Measurements from ENCODE around the gene ANKFY1.

ANKFY1 gene

DNA sequence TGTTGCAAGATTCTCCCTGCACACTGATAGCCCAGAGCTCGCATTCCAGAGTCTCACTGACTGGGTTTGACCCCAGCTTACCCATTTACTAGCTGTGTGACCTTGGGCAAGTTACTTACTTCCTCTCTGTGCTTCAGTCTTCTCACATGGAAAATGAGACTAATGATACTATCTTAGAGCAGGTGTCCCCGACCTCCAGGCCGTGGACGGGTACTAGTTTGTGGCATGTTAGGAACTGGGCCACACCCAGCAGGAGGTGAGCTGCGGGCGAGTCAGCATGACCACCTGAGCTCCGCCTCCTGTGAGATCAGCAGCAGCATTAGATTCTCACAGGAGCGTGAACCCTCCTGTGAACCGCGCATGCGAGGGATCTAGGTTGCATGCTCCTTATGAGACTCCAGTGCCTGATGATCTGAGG is 15.8 kb downstream of the ANKFY1 start:
- in situ Hi-C loops (cut with MboI; ENCODE audit: low pct_unique_long_range_greater_than_20kb, low sequenced_read_pairs, unreplicated experiment), result no loop called here
- DNase-seq (ENCODE audit: low spot score), result no peak
- TF ChIP-seq, protein P1, sequence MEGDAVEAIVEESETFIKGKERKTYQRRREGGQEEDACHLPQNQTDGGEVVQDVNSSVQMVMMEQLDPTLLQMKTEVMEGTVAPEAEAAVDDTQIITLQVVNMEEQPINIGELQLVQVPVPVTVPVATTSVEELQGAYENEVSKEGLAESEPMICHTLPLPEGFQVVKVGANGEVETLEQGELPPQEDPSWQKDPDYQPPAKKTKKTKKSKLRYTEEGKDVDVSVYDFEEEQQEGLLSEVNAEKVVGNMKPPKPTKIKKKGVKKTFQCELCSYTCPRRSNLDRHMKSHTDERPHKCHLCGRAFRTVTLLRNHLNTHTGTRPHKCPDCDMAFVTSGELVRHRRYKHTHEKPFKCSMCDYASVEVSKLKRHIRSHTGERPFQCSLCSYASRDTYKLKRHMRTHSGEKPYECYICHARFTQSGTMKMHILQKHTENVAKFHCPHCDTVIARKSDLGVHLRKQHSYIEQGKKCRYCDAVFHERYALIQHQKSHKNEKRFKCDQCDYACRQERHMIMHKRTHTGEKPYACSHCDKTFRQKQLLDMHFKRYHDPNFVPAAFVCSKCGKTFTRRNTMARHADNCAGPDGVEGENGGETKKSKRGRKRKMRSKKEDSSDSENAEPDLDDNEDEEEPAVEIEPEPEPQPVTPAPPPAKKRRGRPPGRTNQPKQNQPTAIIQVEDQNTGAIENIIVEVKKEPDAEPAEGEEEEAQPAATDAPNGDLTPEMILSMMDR (IDR thresholded peaks at IDR 0.05; ENCODE audit: extremely low read depth, insufficient read depth, missing control alignments), result no peak

DNA sequence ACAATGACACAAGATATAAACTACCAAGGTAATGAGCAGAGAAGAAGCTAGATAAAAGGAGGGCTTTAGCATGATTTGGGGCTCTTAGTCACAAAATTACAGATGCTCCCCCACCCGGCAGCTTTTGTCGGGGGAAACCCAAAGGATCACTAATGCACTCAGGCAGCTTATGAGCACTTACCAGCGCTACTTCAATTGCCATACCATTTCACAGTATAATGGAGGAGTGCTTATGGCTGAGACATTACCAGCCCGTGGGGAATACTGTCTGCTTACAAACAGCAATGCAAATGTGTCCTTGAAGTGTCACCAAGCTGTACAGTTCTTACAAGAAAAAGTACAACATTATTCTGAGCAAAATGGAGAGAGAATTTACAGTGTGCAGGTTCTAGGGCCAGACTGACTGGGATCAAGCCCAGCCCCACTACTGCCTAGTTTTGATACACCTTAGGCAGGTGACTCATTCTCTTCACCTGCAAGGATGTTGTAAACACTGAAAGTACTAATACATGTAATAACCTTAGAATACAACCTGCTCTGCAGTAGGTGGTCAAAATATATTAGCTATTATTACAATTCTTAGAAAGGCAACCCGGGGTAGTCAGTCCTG is 16.3 kb downstream of the ANKFY1 start:
- in situ Hi-C loops (cut with MboI; ENCODE audit: low pct_unique_long_range_greater_than_20kb, low sequenced_read_pairs, unreplicated experiment), result no loop called here
- TF ChIP-seq, protein P1 (IDR thresholded peaks at IDR 0.05; ENCODE audit: extremely low read depth, insufficient read depth, missing control alignments), result no peak
- DNase-seq (ENCODE audit: low spot score), result no peak

DNA sequence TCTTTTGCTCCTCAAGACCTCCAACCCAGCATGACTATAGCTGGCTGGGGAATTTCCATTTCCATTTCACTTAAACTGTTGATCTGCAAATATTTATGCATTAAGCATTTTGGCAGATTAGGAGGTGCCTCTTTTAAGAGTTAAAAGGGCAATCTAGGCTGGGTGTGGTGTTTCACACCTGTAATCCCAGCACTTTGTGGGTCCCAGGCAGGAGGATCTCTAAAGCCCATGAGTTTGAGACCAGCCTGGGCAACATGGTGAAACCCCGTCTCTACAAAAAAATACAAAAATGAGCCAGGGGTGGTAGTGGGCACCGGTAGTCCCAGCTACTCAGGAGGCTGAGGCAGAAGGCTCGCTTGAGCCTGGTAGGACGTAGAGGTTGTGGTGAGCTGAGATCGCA is 17.1 kb downstream of the ANKFY1 start:
- in situ Hi-C loops (cut with MboI; ENCODE audit: low pct_unique_long_range_greater_than_20kb, low sequenced_read_pairs, unreplicated experiment), result no loop called here
- TF ChIP-seq, protein P1 (IDR thresholded peaks at IDR 0.05; ENCODE audit: extremely low read depth, insufficient read depth, missing control alignments), result no peak
- no peak for DNase-seq (ENCODE audit: low spot score)

DNA sequence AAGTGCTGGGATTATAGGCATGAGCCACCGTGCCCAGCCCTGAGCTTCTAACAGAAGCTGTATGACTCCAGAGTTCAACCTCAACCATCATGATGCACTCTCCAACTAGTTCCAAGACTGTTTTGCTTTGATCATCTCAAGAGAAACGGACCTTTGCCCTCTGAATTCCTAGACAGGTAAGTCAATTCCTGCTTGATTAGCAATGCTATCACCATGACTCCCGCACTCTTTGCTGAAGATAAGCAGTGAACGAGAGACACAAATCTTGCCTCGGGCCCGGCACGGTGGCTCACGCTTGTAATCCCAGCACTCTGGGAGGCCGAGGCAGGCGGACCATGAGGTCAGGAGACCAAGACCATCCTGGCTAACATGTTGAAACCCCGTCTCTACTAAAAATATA is 22.2 kb downstream of the ANKFY1 start:
- in situ Hi-C loops (cut with MboI; ENCODE audit: low pct_unique_long_range_greater_than_20kb, low sequenced_read_pairs, unreplicated experiment), result no loop called here
- DNase-seq (ENCODE audit: low spot score), result no peak
- TF ChIP-seq, protein P1 (IDR thresholded peaks at IDR 0.05; ENCODE audit: extremely low read depth, insufficient read depth, missing control alignments), result no peak

DNA sequence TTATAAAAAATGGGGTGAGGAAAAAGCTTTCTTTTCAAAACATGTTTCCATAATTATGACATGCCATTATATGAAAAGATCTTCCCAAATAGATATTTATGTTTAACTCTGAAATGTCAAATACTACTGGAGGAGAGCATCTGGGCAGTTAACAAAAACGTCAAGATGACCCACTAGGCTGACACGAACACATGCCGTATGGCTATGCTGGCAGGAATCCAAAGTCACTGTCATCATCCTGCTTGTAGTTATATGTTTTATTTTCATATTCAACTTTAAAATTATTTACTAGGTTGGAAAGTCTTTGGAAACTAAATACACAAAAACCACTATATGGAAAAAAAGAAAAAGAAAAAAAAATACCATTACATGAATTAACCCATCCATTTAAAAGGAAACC is 27.3 kb downstream of the ANKFY1 start:
- TF ChIP-seq, protein P1 (IDR thresholded peaks at IDR 0.05; ENCODE audit: extremely low read depth, insufficient read depth, missing control alignments), result no peak
- in situ Hi-C loops (cut with MboI; ENCODE audit: low pct_unique_long_range_greater_than_20kb, low sequenced_read_pairs, unreplicated experiment), result no loop called here
- DNase-seq (ENCODE audit: low spot score), result no peak

DNA sequence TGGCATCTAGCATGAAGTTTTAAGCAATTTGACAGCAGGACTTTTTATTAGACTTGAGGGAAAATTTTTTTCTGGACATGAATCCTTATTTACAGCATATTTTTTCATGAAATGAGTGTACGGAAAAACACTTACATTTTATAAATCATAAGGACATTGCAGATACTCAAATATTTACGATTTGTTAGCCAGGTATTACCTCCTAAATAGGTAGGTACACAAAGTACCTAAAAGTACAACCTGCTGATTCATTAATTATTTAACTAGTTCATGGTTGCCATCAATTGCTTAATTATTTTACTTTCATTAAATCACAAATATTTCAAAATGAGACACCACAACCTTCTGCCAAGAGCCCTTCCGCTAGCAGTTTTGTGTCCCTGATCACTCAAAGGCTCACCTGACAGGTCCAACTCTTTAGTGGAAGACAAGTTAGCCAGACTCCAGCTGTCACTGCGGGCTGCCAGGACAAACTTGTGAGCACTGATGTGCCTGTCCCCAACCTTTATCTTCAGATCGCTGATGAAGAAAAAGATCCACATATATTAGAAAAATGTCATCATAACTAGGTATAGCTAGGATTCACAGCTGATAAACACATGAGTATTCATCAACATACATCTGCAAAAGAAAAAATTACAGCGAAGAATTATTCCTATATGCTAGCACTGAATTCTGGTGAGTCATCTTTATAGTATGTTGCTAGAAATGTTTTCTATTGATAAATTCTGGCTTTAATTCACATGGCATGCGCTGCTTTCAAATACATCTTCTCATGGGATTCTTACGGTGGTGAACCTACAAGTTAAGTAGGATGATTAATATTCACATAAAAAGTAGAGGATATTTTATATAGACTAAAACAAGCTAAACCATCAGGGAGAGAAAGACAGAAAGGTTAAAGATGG is 28.2 kb downstream of the ANKFY1 start:
- in situ Hi-C loops (cut with MboI; ENCODE audit: low pct_unique_long_range_greater_than_20kb, low sequenced_read_pairs, unreplicated experiment), result no loop called here
- TF ChIP-seq, protein P1 (IDR thresholded peaks at IDR 0.05; ENCODE audit: extremely low read depth, insufficient read depth, missing control alignments), result no peak
- DNase-seq (ENCODE audit: low spot score), result no peak
